ENCODE results near the gene TADA3. TPM values are rescaled to one million over a fixed set of nuclear protein-coding genes. Genes with fewer than 3 reads are reported as not detected.
A peak's percentile ranks its signal among the peaks of the same experiment; 100 is the strongest.

TADA3 gene, protein sequence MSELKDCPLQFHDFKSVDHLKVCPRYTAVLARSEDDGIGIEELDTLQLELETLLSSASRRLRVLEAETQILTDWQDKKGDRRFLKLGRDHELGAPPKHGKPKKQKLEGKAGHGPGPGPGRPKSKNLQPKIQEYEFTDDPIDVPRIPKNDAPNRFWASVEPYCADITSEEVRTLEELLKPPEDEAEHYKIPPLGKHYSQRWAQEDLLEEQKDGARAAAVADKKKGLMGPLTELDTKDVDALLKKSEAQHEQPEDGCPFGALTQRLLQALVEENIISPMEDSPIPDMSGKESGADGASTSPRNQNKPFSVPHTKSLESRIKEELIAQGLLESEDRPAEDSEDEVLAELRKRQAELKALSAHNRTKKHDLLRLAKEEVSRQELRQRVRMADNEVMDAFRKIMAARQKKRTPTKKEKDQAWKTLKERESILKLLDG
- total RNA-seq (31.0 and 31.3 TPM in 2 replicates), polyA plus RNA-seq (27.8 and 29.6 TPM in 2 replicates), polyA minus RNA-seq (20.5 and 20.7 TPM in 2 replicates), Bru-seq, nascent RNA (percentile 51 among the genes with signal in this experiment), BruChase-seq, experiment 1, labeled RNA remaining after a 6-hour chase (percentile 71 among the genes with signal in this experiment), BruChase-seq, experiment 2, labeled RNA remaining after a 2-hour chase (percentile 53 among the genes with signal in this experiment)
- polyA plus RNA-seq (2011; cell fraction: cytosol; rRNA removed), result 31.2 and 37.0 TPM in 2 replicates
- polyA plus RNA-seq (2011; cell fraction: nucleus; rRNA removed), result 20.8 and 21.0 TPM in 2 replicates
- polyA plus RNA-seq (2012), result 20.0 and 24.6 TPM in 2 replicates
- polyA minus RNA-seq (2011; cell fraction: cytosol; rRNA and poly(A)+ RNA removed), result 25.8 TPM
- polyA minus RNA-seq (2011; cell fraction: nucleus; rRNA and poly(A)+ RNA removed), result 8.2 and 8.4 TPM in 2 replicates
- long read RNA-seq, transcript TADA3-201 (9 exons, 2,355 nt), result major isoform, 66 of 84 reads
- long read RNA-seq, partial matches to known transcripts, result 3 of 84 reads
- long read RNA-seq, other reads (novel, unspliced or antisense), result 14 of 84 reads

DNA sequence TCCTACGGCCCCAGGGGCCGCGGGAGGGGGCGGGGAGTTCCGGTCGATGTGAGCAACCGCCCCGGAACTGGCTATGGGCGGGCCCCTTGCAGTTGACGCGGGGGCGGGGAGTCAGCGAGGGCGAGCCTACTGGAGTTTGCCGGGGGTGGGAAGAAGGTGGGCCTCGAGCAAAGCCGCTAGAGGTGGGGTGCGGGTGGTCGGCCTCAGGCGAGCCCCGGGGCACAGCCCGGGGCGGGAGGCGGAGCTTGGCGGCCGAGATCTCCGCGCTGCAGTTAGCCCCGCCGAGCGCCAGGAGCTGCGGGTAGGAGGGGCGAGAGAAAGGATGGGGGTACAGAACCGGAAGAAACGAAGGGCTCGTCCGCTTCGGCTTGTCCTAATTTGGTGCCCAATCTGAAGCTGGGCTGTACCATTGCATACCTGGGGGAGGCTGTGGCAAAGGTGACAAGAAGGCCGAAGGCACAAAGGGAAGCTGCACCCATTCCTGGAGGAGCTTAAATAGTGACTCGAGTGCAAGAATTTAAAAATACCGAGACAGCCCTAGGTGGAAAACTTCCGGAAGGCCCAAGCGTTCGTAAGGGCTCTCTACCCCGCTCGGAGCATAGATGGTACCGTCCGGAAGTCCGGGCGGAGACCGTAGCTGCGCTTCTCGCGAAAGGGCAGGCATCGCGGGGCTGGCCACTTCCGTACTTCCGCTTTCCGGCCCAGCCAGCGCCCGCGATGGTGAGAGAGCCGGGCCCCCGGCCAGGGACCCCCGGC, at the start of gene TADA3, which contains the start of gene ARPC4:
Gene TADA3 (minus strand): TSS at position 69 of the 756 bp plus-strand sequence. CDS start 1,007 bp downstream, outside the sequence.
Gene ARPC4 (plus strand): TSS at position 678 of the 756 bp plus-strand sequence. CDS start 40 bp downstream, at position 718.
- Histone ChIP-seq H2AFZ (ENCODE audit: low read depth, low read length) (peak within 1 kb of the TSS; percentile 83), H3K27me3 (ENCODE audit: control insufficient read depth in 2 of 2, insufficient read depth in 2 of 2, low read length in 2 of 2) (no peaks in the 10 kb centered on the region), H3K27ac (ENCODE audit: insufficient read depth, low read depth, low read length) (peak within 1 kb of the TSS; percentile 93), H3K4me2 (ENCODE audit: insufficient read depth, low read length) (peak within 1 kb of the TSS; percentile 68), H3K9ac (replicated peaks; ENCODE audit: extremely low read depth, insufficient read depth, low read length) (peak within 1 kb of the TSS; percentile 97), H3K9me3 (replicated peaks; ENCODE audit: control insufficient read depth, insufficient read depth, low read length) (no peaks in the 10 kb centered on the region), H3K4me1 (ENCODE audit: control insufficient read depth, extremely low read depth, insufficient read depth, low read length) (peaks cover 13% of the 10 kb centered on the region), H3K9me1 (replicated peaks; ENCODE audit: control insufficient read depth, extremely low read depth, insufficient read depth, low read length) (no peaks in the 10 kb centered on the region), H3K4me3 (replicated peaks in 1 of 3; ENCODE audit: insufficient read depth in 1 of 3, low read depth in 1 of 3, low read length in 3 of 3) (peak within 1 kb of the TSS; percentile 68 to 88 (median 88)), H3K79me2 (ENCODE audit: control insufficient read depth, insufficient read depth, low read length) (peaks cover 43% of the 10 kb centered on the region), H4K20me1 (replicated peaks; ENCODE audit: control insufficient read depth, extremely low read depth, insufficient read depth, low read length) (no peaks in the 10 kb centered on the region), H3K36me3 (ENCODE audit: control insufficient read depth in 2 of 2, extremely low read depth in 1 of 2, insufficient read depth in 2 of 2, low read length in 2 of 2) (peaks cover 0 to 4% of the 10 kb centered on the region in 2 experiments)
- POLR2A ChIA-PET, result interaction anchor here (0.7 to 1.0 kb wide), 4 partner anchors 23 to 140 kb away, joined by 3 read pairs; partner anchors contain the start of genes CAMK1, CRELD1 and OGG1
- dilution Hi-C loops (cut with MboI; ENCODE audit: extremely low pct_ligation_motif_present, low sequenced_read_pairs), result no loop called here
- DNase-seq (ENCODE audit: low read depth, low spot score) (peak; percentile 95), FAIRE-seq (peak; percentile 99)
- intact Hi-C loops (cut with micrococcal nuclease), result loop anchor here (1.0 to 5.0 kb wide), 8 partner anchors 17 to 395 kb away; partner anchors contain the start of genes BRPF1, CRELD1, IL17RC and MTMR14
- peak; percentile 90 for TF ChIP-seq POLR2AphosphoS5 (IDR thresholded peaks at IDR 0.05; ENCODE audit: insufficient read depth, low read depth, low read length)
- no peak for TF ChIP-seq GATA2 (IDR thresholded peaks at IDR 0.05; ENCODE audit: insufficient read depth, insufficient read length, low read depth, low read length)
- TF ChIP-seq, protein P1, sequence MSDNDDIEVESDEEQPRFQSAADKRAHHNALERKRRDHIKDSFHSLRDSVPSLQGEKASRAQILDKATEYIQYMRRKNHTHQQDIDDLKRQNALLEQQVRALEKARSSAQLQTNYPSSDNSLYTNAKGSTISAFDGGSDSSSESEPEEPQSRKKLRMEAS (IDR thresholded peaks at IDR 0.05; ENCODE audit: insufficient read depth, insufficient read length), result no peak
- peak; percentile 88 for TF ChIP-seq POLR2A (IDR thresholded peaks at IDR 0.05; ENCODE audit: low read depth, low read length)
- TF ChIP-seq, protein P2, sequence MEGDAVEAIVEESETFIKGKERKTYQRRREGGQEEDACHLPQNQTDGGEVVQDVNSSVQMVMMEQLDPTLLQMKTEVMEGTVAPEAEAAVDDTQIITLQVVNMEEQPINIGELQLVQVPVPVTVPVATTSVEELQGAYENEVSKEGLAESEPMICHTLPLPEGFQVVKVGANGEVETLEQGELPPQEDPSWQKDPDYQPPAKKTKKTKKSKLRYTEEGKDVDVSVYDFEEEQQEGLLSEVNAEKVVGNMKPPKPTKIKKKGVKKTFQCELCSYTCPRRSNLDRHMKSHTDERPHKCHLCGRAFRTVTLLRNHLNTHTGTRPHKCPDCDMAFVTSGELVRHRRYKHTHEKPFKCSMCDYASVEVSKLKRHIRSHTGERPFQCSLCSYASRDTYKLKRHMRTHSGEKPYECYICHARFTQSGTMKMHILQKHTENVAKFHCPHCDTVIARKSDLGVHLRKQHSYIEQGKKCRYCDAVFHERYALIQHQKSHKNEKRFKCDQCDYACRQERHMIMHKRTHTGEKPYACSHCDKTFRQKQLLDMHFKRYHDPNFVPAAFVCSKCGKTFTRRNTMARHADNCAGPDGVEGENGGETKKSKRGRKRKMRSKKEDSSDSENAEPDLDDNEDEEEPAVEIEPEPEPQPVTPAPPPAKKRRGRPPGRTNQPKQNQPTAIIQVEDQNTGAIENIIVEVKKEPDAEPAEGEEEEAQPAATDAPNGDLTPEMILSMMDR (IDR thresholded peaks at IDR 0.05; ENCODE audit: extremely low read depth in 1 of 2, insufficient read depth in 1 of 2, low read depth in 1 of 2, low read length in 2 of 2), result peak in 1 of 2 donors; percentile 12
- no peak for TF ChIP-seq FOS (IDR thresholded peaks at IDR 0.05; ENCODE audit: borderline replicate concordance, insufficient read depth, low read length)
- TF ChIP-seq MYC (IDR thresholded peaks at IDR 0.05; ENCODE audit: low read depth, low read length), result no peak
- TF ChIP-seq EZH2 (IDR thresholded peaks at IDR 0.05; ENCODE audit: borderline replicate concordance, low read depth, low read length, severe bottlenecking), result no peak
- no peak for TF ChIP-seq JUN (IDR thresholded peaks at IDR 0.05; ENCODE audit: borderline replicate concordance, insufficient read depth, insufficient read length, low read depth)
- no TSS peak for BruUV-seq (replicated peaks)
- CTCF ChIA-PET, result interaction anchor here (0.5 to 1.8 kb wide), 8 partner anchors 11 to 154 kb away, joined by 3 to 10 read pairs (median 4); partner anchors contain the start of gene CRELD1
